Measurements from ENCODE around the gene LRP11. TPM values are rescaled to one million over a fixed set of nuclear protein-coding genes. Genes with fewer than 3 reads are reported as not detected.

The LRP11 gene
- total and polyA plus RNA-seq, 7 experiments from 2014 or later = 0.76 to 3.7 (median 1.7) TPM

DNA sequence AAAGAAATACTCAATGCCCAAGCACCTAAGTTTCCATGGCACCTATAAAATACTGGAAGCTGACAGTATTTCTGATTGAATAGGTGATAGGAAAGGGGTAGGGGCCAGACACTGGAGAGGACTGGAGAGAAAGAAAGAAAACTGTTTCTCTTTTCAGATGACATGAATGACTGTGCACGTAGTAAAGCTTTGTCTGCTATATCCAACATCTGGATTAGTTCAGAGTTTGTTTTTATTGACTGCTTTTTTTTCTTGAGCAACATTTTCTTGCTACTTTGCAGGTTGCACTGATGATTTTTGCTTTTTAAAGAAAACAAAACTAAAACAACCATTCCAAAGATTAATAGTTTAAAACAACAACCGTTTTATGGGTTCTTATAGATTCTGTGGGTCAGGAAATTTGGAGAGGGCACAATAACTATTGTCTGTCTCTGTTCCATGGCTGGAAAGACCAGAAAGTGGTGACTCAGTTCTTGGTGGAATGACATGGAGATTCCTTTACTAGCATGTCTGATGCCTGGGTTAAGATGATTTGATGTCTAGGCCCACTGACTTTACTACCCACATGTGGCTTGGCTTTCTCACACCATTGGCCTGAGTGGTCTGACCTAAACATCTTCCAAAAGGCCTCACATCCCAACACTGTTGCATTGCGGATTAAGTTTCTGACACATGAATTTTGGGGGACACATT, 12.2 kb upstream of the LRP11 start:
- H3K27ac ChIP-seq (ENCODE audit: low read depth, low read length) = no peak overlapping the region
- H3K27ac Mint-ChIP-seq = no peak overlapping the region
- H3K27me3 Mint-ChIP-seq = peaks cover 28 to 72% (median 64%) of the 10 kb centered on the region in 5 donors
- H3K27me3 ChIP-seq (ENCODE audit: control insufficient read depth in 2 of 2, insufficient read depth in 2 of 2, low read length in 2 of 2) = no peaks in the 10 kb centered on the region
- DNase-seq (no peak), ATAC-seq (no peak)
- no peak overlapping the region for H3K4me3 Mint-ChIP-seq
- no peaks in the 10 kb centered on the region for H3K36me3 Mint-ChIP-seq
- ChIA-PET POLR2A (no interaction called here), CTCF (no interaction called here)
- intact Hi-C loops (cut with micrococcal nuclease) = no loop called here
- H3K9me3 Mint-ChIP-seq = peaks cover 0 to 17% (median 3%) of the 10 kb centered on the region in 11 donors
- no peaks in the 10 kb centered on the region for H3K4me1 ChIP-seq (ENCODE audit: control insufficient read depth in 2 of 2, insufficient read depth in 2 of 2, low read length in 2 of 2)
- H3K4me3 ChIP-seq (ENCODE audit: low read length) = no peak overlapping the region
- H3K36me3 ChIP-seq (ENCODE audit: control insufficient read depth in 2 of 3, insufficient read depth in 3 of 3, low read length in 3 of 3) = no peaks in the 10 kb centered on the region
- H3K4me1 Mint-ChIP-seq = peaks cover 0 to 3% (median 0%) of the 10 kb centered on the region in 7 donors
- no peaks in the 10 kb centered on the region for H3K9me3 ChIP-seq (ENCODE audit: control insufficient read depth in 2 of 3, low read length in 3 of 3)

- ChIA-PET CTCF (no interaction called here), POLR2A (no interaction called here)
- no peaks in the 10 kb centered on the region for H3K36me3 Mint-ChIP-seq
- H3K9me3 Mint-ChIP-seq = peaks cover 0 to 17% (median 1%) of the 10 kb centered on the region in 11 donors
- H3K4me3 ChIP-seq (ENCODE audit: low read length) = no peak overlapping the region
- intact Hi-C loops (cut with micrococcal nuclease) = no loop called here
- no peaks in the 10 kb centered on the region for H3K27me3 ChIP-seq (ENCODE audit: control insufficient read depth in 2 of 2, insufficient read depth in 2 of 2, low read length in 2 of 2)
- no peaks in the 10 kb centered on the region for H3K9me3 ChIP-seq (ENCODE audit: control insufficient read depth in 2 of 3, low read length in 3 of 3)
- DNase-seq = no peak
- peaks cover 6 to 55% (median 36%) of the 10 kb centered on the region in 5 donors for H3K27me3 Mint-ChIP-seq
- no peak overlapping the region for H3K4me3 Mint-ChIP-seq
- H3K4me1 Mint-ChIP-seq = peaks cover 0 to under 1% (median 0%) of the 10 kb centered on the region in 7 donors
- no peaks in the 10 kb centered on the region for H3K36me3 ChIP-seq (ENCODE audit: control insufficient read depth in 2 of 3, insufficient read depth in 3 of 3, low read length in 3 of 3)
- H3K4me1 ChIP-seq (ENCODE audit: control insufficient read depth in 2 of 2, insufficient read depth in 2 of 2, low read length in 2 of 2) = no peaks in the 10 kb centered on the region
- ATAC-seq = no peak
- no peak overlapping the region for H3K27ac ChIP-seq (ENCODE audit: low read depth, low read length)
- H3K27ac Mint-ChIP-seq = no peak overlapping the region
Measured at GRCh38 chr6:149872233-149872632, 8.1 kb upstream of the LRP11 start.

GRCh38 chr6:149871182-149871581, 7.0 kb upstream of the LRP11 start:
- ChIA-PET POLR2A (interaction anchor here (0.6 kb wide), 1 partner anchor 27 kb away, joined by 3 read pairs; no protein-coding TSS in a partner anchor), CTCF (interaction anchor here (0.6 kb wide), 1 partner anchor 10 kb away, joined by 3 read pairs; no protein-coding TSS in a partner anchor)
- DNase-seq (no peak), ATAC-seq (no peak)
- peaks cover 0 to 52% (median 35%) of the 10 kb centered on the region in 5 donors for H3K27me3 Mint-ChIP-seq
- Histone ChIP-seq H3K27ac (ENCODE audit: low read depth, low read length) (no peak overlapping the region), H3K9me3 (ENCODE audit: control insufficient read depth in 2 of 3, low read length in 3 of 3) (no peaks in the 10 kb centered on the region), H3K36me3 (ENCODE audit: control insufficient read depth in 2 of 3, insufficient read depth in 3 of 3, low read length in 3 of 3) (no peaks in the 10 kb centered on the region), H3K4me3 (ENCODE audit: low read length) (no peak overlapping the region), H3K4me1 (ENCODE audit: control insufficient read depth in 2 of 2, insufficient read depth in 2 of 2, low read length in 2 of 2) (no peaks in the 10 kb centered on the region), H3K27me3 (ENCODE audit: control insufficient read depth in 2 of 2, insufficient read depth in 2 of 2, low read length in 2 of 2) (no peaks in the 10 kb centered on the region)
- no peak overlapping the region for H3K27ac Mint-ChIP-seq
- intact Hi-C loops (cut with micrococcal nuclease) = no loop called here
- peaks cover 0 to 17% (median 1%) of the 10 kb centered on the region in 11 donors for H3K9me3 Mint-ChIP-seq
- peaks cover 0 to 4% (median 0%) of the 10 kb centered on the region in 7 donors for H3K4me1 Mint-ChIP-seq
- no peaks in the 10 kb centered on the region for H3K36me3 Mint-ChIP-seq
- H3K4me3 Mint-ChIP-seq = no peak overlapping the region

- H3K4me3 ChIP-seq (ENCODE audit: low read length) = no peak overlapping the region
- ATAC-seq = no peak
- DNase-seq = no peak
- H3K27ac ChIP-seq (ENCODE audit: low read depth, low read length) = no peak overlapping the region
- no peaks in the 10 kb centered on the region for H3K36me3 Mint-ChIP-seq
- H3K27me3 Mint-ChIP-seq = peaks cover 0 to 54% (median 28%) of the 10 kb centered on the region in 5 donors
- H3K27me3 ChIP-seq (ENCODE audit: control insufficient read depth in 2 of 2, insufficient read depth in 2 of 2, low read length in 2 of 2) = no peaks in the 10 kb centered on the region
- intact Hi-C loops (cut with micrococcal nuclease) = loop anchor here in 1 of 2 donors (10.0 kb wide), 2 partner anchors 225 to 845 kb away; partner anchors contain the start of gene KATNA1
- no peaks in the 10 kb centered on the region for H3K36me3 ChIP-seq (ENCODE audit: control insufficient read depth in 2 of 3, insufficient read depth in 3 of 3, low read length in 3 of 3)
- CTCF ChIA-PET = interaction anchor here (0.6 kb wide), 1 partner anchor 85 kb away, joined by 3 read pairs; no protein-coding TSS in a partner anchor
- H3K27ac Mint-ChIP-seq = no peak overlapping the region
- H3K9me3 Mint-ChIP-seq = peaks cover 0 to 16% (median 1%) of the 10 kb centered on the region in 11 donors
- no peak overlapping the region for H3K4me3 Mint-ChIP-seq
- H3K9me3 ChIP-seq (ENCODE audit: control insufficient read depth in 2 of 3, low read length in 3 of 3) = no peaks in the 10 kb centered on the region
- POLR2A ChIA-PET = no interaction called here
- peaks cover 0 to 9% (median 0%) of the 10 kb centered on the region in 7 donors for H3K4me1 Mint-ChIP-seq
- H3K4me1 ChIP-seq (ENCODE audit: control insufficient read depth in 2 of 2, insufficient read depth in 2 of 2, low read length in 2 of 2) = peaks cover 0 to 5% of the 10 kb centered on the region in 2 donors
Measured at GRCh38 chr6:149869275-149869892, 5.2 kb upstream of the LRP11 start.

DNA sequence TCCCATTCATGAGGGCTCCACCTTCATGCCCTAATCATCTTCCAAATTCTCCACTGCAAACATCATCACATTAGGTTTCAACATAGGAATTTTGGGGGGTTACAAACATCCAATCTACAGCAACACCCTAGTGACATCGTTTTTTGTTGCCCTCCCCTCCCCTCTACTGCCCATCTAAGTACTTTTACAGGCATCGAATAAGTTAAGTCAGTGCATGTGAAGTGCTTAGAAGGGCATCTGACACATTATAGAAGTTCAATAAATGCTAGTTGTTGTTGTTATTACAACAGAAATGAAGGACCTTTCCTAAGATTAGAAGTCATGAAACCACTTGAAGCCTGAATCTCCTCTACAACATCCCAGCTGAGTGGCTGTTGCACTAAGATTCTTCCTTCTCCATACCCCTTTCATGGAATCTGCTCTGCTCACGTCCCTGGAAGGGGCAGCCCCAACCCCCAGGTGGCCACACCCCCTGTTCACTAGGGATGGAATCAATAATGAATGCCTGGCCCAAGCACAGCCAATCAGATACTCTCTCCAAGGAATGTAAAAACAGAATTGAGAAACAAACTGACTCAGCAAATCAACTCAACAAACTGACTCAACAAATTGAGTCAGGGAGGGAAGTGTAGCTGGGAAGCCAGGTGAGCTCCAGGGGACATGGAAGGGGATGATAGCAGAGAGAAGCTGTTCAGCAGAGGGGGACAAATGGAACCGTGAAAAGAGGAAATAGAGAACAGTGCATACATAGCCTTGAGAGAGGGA, 3.9 kb upstream of the LRP11 start:
- H3K9me3 Mint-ChIP-seq = peaks cover 0 to 4% (median 0%) of the 10 kb centered on the region in 11 donors
- H3K27ac Mint-ChIP-seq = no peak overlapping the region

More for the DNA sequence above, 3.9 kb upstream of the LRP11 start:
- DNase-seq (no peak), ATAC-seq (no peak)
- H3K4me1 Mint-ChIP-seq = peaks cover 0 to 9% (median 2%) of the 10 kb centered on the region in 7 donors
- no peak overlapping the region for H3K27ac ChIP-seq (ENCODE audit: low read depth, low read length)
- H3K36me3 ChIP-seq (ENCODE audit: control insufficient read depth in 2 of 3, insufficient read depth in 3 of 3, low read length in 3 of 3) = no peaks in the 10 kb centered on the region
- intact Hi-C loops (cut with micrococcal nuclease) = loop anchor here in 1 of 2 donors (10.0 kb wide), 2 partner anchors 223 to 843 kb away; partner anchors contain the start of gene KATNA1
- H3K4me3 Mint-ChIP-seq = no peak overlapping the region
- H3K4me1 ChIP-seq (ENCODE audit: control insufficient read depth in 2 of 2, insufficient read depth in 2 of 2, low read length in 2 of 2) = peaks cover 1 to 6% of the 10 kb centered on the region in 2 donors
- H3K36me3 Mint-ChIP-seq = no peaks in the 10 kb centered on the region
- H3K27me3 ChIP-seq (ENCODE audit: control insufficient read depth in 2 of 2, insufficient read depth in 2 of 2, low read length in 2 of 2) = no peaks in the 10 kb centered on the region
- ChIA-PET CTCF (interaction anchor here (2.5 kb wide), 1 partner anchor 36 kb away, joined by 8 read pairs; no protein-coding TSS in a partner anchor), POLR2A (no interaction called here)
- peaks cover 0 to 42% (median 15%) of the 10 kb centered on the region in 5 donors for H3K27me3 Mint-ChIP-seq
- H3K9me3 ChIP-seq (ENCODE audit: control insufficient read depth in 2 of 3, low read length in 3 of 3) = no peaks in the 10 kb centered on the region
- H3K4me3 ChIP-seq (ENCODE audit: low read length) = no peak overlapping the region
